GM10266 (cell line): Measurements from ENCODE around the gene SCN2B.
"Not testable (repeated sequence)": the region's sequence is repeated elsewhere in the genome, so short reads cannot be mapped to it uniquely, and the experiment has no call there.

Experiments
- DNase-seq: peaks from one replicate; pipeline ENCODE4 v3.0.0; 2012; ENCODE audit errors: extremely low spot score
- TF ChIP-seq, protein P1 (sequence below): IDR thresholded peaks from 2 replicates; pipeline ENCODE4 v1.5.1; 2012; ENCODE audit warnings: mild to moderate bottlenecking, low read depth; ENCODE audit not compliant: control insufficient read depth, insufficient read depth; ENCODE audit errors: missing control alignments

Gene SCN2B

GRCh38 chr11:118184784-118185579 is 8.5 kb upstream of the SCN2B start:
- TF ChIP-seq, protein P1, sequence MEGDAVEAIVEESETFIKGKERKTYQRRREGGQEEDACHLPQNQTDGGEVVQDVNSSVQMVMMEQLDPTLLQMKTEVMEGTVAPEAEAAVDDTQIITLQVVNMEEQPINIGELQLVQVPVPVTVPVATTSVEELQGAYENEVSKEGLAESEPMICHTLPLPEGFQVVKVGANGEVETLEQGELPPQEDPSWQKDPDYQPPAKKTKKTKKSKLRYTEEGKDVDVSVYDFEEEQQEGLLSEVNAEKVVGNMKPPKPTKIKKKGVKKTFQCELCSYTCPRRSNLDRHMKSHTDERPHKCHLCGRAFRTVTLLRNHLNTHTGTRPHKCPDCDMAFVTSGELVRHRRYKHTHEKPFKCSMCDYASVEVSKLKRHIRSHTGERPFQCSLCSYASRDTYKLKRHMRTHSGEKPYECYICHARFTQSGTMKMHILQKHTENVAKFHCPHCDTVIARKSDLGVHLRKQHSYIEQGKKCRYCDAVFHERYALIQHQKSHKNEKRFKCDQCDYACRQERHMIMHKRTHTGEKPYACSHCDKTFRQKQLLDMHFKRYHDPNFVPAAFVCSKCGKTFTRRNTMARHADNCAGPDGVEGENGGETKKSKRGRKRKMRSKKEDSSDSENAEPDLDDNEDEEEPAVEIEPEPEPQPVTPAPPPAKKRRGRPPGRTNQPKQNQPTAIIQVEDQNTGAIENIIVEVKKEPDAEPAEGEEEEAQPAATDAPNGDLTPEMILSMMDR, result no peak
- DNase-seq, result no peak

DNA sequence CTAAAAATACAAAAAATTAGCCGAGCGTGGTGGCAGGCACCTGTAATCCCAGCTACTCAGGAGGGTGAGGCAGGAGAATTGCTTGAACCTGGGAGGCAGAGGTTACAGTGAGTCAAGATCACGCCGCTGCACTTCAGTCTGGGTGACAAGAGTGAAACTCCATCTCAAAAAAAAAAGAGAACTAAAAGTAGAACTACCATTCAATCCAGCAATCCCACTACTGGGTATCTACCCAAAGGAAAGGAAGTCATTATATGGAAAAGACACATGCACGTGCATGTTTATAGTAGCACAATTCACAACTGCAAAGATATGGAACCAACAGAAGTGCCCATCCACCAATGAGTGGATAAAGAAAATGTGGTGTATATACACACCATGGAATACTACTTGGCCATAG is 7.3 kb upstream of the SCN2B start:
- not testable (repeated sequence) for DNase-seq

GRCh38 chr11:118180300-118180703 is 3.9 kb upstream of the SCN2B start:
- TF ChIP-seq, protein P1, result no peak
- DNase-seq, result no peak

GRCh38 chr11:118176778-118177134 is 317 bp upstream of the SCN2B start:
- no peak for DNase-seq
- TF ChIP-seq, protein P1, result no peak

DNA sequence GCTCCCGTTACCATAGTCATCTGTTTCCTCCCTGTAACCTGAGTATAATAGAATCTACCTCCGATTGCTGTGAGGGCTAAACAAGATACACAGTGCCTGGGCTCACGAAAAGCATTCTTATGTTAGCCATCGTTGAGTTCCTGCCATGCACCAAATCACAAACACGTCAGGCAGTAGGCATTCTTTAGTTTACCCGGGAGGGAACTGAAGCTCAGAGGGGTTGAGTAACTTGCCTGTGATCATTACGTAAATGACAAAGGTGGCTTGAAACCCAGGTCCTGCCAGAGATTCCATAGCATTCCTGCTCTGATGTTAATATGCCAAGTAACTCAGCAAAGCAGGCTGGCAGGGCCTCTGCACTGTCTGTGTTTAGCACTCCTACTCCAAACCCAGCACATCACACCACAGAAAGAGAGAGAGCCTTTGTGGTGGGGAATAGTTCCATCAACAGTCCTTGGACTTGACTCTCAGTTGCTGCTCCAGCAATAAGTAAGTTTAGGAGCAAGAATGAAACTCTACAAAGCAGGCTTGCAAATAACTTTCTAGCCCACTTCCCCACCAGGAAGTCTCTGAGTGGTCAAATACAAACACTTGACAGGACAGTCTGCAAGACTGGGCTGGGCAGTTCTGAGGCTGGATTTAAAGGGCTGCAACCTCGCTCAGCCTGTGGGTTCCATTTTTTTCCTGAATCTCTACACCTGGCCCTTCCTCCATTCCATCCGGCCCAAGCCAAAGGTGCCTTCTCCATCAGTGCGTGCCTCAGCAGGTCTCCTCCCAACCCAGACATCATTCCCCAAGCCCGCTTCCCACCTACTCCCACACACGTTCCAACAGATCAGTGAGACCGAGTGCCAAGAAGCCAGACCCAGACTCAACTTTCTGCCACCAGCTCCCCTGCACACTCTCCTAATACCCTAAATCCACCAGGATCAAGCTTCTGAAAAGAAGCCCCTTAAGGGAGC is 1.1 kb downstream of the SCN2B start:
- TF ChIP-seq, protein P1, result no peak
- DNase-seq, result no peak

- TF ChIP-seq, protein P1, result no peak
- no peak for DNase-seq
Observed at GRCh38 chr11:118174006-118174567, 2.4 kb downstream of the SCN2B start.

DNA sequence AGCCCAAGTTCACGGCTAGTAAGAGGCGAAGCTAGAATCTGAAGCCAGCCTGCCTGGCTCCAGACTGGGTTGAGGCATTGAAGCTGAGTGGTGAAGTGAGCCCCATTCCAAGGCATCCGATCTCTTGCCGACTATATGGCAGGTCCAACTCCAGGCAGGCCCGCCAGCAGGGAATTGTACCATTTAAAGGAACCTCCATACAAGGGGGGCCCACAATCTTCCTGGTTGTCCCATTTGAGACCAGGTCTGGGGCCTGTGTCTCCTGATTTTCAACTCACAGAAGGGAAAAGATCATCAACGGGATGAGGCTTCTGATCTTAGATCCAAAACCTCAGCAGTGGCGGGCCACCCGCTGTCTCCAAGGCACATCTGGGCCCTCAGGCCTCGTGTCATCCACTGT is 4.1 kb downstream of the SCN2B start:
- TF ChIP-seq, protein P1, result no peak
- no peak for DNase-seq
